22Rv1 (cell line): ENCODE results near the gene ATP2C2.

ENCODE experiments used
- CTCF ChIP-seq: fragments of 450-650 bp; IDR thresholded peaks from 2 replicates; pipeline ENCODE4 v1.5.1; 2017; ENCODE audit warnings: mild to moderate bottlenecking
- ZFX ChIP-seq: fragments of 450-650 bp; IDR thresholded peaks from 2 replicates; pipeline ENCODE4 v1.6.1; 2017; ENCODE audit warnings: antibody characterized with exemption, borderline replicate concordance

GRCh38 chr16:84413244-84414004, 45.1 kb downstream of the ATP2C2 start:
- TF ChIP-seq CTCF (no peak), ZFX (no peak)
